H9 (cell line): ENCODE data around the gene KANSL3. TPM values are rescaled to one million over a fixed set of nuclear protein-coding genes. Genes with fewer than 3 reads are reported as not detected.

ENCODE experiments used
- DNase-seq: peaks from one replicate; pipeline ENCODE4 v3.0.0-alpha.2; 2017
- H2AFZ ChIP-seq: one replicate; pipeline ENCODE4 v1.6.1; 2013; ENCODE audit warnings: mild to moderate bottlenecking, low read length, control low read depth, moderate library complexity
- H2AK5ac ChIP-seq: 2 replicates; pipeline ENCODE4 v1.6.1; 2013; ENCODE audit warnings: low read length, control low read depth, mixed read lengths; ENCODE audit not compliant: insufficient read length
- H2BK120ac ChIP-seq: one replicate; pipeline ENCODE4 v1.6.1; 2013; ENCODE audit warnings: low read depth, mild to moderate bottlenecking, low read length, control low read depth, inconsistent platforms; ENCODE audit not compliant: poor library complexity, severe bottlenecking
- H2BK12ac ChIP-seq: 2 replicates; pipeline ENCODE4 v1.6.1; 2013; ENCODE audit warnings: low read length, control low read depth, mixed read lengths, low read depth; ENCODE audit not compliant: insufficient read length
- H2BK15ac ChIP-seq: 2 replicates; pipeline ENCODE4 v1.6.1; 2013; ENCODE audit warnings: low read depth, low read length, control low read depth
- H2BK20ac ChIP-seq: one replicate; pipeline ENCODE4 v1.6.1; 2013; ENCODE audit warnings: low read depth, mild to moderate bottlenecking, low read length, control low read depth, inconsistent platforms; ENCODE audit not compliant: poor library complexity, severe bottlenecking
- H2BK5ac ChIP-seq: 2 replicates; pipeline ENCODE4 v1.6.1; 2013; ENCODE audit warnings: low read length, control low read depth, mixed read lengths; ENCODE audit not compliant: insufficient read length
- H3K14ac ChIP-seq: 2 replicates; pipeline ENCODE4 v1.6.1; 2013; ENCODE audit warnings: low read length, control low read depth; ENCODE audit not compliant: insufficient read depth
- H3K18ac ChIP-seq: 2 replicates; pipeline ENCODE4 v1.6.1; 2013; ENCODE audit warnings: low read depth, mild to moderate bottlenecking, mixed read lengths, low read length, control low read depth; ENCODE audit not compliant: insufficient read length
- H3K23ac ChIP-seq: 2 replicates; pipeline ENCODE4 v1.6.1; 2013; ENCODE audit warnings: low read length, control low read depth, mixed read lengths, low read depth; ENCODE audit not compliant: insufficient read length
- H3K23me2 ChIP-seq: 2 replicates; pipeline ENCODE4 v1.6.1; 2013; ENCODE audit warnings: low read depth, mild to moderate bottlenecking, mixed read lengths, low read length, control low read depth; ENCODE audit not compliant: insufficient read length, poor library complexity, severe bottlenecking
- H3K27ac ChIP-seq: 2 replicates; pipeline ENCODE4 v1.5.1; 2013; ENCODE audit warnings: low read length, control low read depth, mixed read lengths, low read depth; ENCODE audit not compliant: insufficient read length
- H3K27me3 ChIP-seq: 2 replicates; pipeline ENCODE4 v1.6.1; 2013; ENCODE audit warnings: low read length, control low read depth, inconsistent platforms; ENCODE audit not compliant: insufficient read depth
- H3K4ac ChIP-seq: 2 replicates; pipeline ENCODE4 v1.6.1; 2013; ENCODE audit warnings: low read depth, mild to moderate bottlenecking, control low read depth, inconsistent platforms, low read length, moderate library complexity
- H3K4me1 ChIP-seq: 2 replicates; pipeline ENCODE4 v1.6.1; 2013; ENCODE audit warnings: low read length, control low read depth, inconsistent platforms; ENCODE audit not compliant: insufficient read depth
- H3K4me2 ChIP-seq: 2 replicates; pipeline ENCODE4 v1.6.1; 2013; ENCODE audit warnings: low read length, control low read depth, mixed read lengths; ENCODE audit not compliant: insufficient read length, insufficient read depth
- H3K56ac ChIP-seq: 2 replicates; pipeline ENCODE4 v1.6.1; 2013; ENCODE audit warnings: low read depth, mild to moderate bottlenecking, mixed read lengths, low read length, control low read depth; ENCODE audit not compliant: insufficient read length
- H3K79me1 ChIP-seq: 2 replicates; pipeline ENCODE4 v1.6.1; 2013; ENCODE audit warnings: low read depth, mild to moderate bottlenecking, moderate library complexity, low read length, control low read depth, inconsistent platforms; ENCODE audit not compliant: insufficient read depth, poor library complexity, severe bottlenecking
- H3K79me2 ChIP-seq: 2 replicates; pipeline ENCODE4 v1.6.1; 2013; ENCODE audit warnings: low read length, control low read depth, inconsistent platforms; ENCODE audit not compliant: insufficient read depth
- H3K9ac ChIP-seq: 2 replicates; pipeline ENCODE4 v1.6.1; 2013; ENCODE audit warnings: low read length, control low read depth, mixed read lengths; ENCODE audit not compliant: insufficient read length; ENCODE audit errors: extremely low read depth
- H3K9me3 ChIP-seq: one replicate; pipeline ENCODE4 v1.6.1; 2013; ENCODE audit warnings: low read depth, low read length, inconsistent platforms; ENCODE audit not compliant: control insufficient read depth
- H3T11ph ChIP-seq: one replicate; pipeline ENCODE4 v1.6.1; 2013; ENCODE audit warnings: mild to moderate bottlenecking, low read length, control low read depth, inconsistent platforms
- H4K20me1 ChIP-seq: one replicate; pipeline ENCODE4 v1.6.1; 2013; ENCODE audit not compliant: control insufficient read depth, insufficient read length, insufficient read depth
- H4K5ac ChIP-seq: 2 replicates; pipeline ENCODE4 v1.6.1; 2013; ENCODE audit warnings: low read depth, mild to moderate bottlenecking, mixed read lengths, low read length, control low read depth; ENCODE audit not compliant: insufficient read length
- H4K8ac ChIP-seq: replicated peaks from 2 replicates; pipeline ENCODE4 v1.6.1; 2013; ENCODE audit warnings: low read length, control low read depth, mixed read lengths, low read depth; ENCODE audit not compliant: insufficient read length
- H4K91ac ChIP-seq: 2 replicates; pipeline ENCODE4 v1.6.1; 2013; ENCODE audit warnings: low read depth, mild to moderate bottlenecking, moderate library complexity, mixed read lengths, low read length, control low read depth; ENCODE audit not compliant: insufficient read length
- H3K27ac Mint-ChIP-seq, 3 experiments: 2 replicates in 2 of 3; 3 replicates in 1 of 3; pipeline ENCODE4 v1.8.0; 2020 to 2021; ENCODE audit warnings: mixed read lengths in 3 of 3, mild to moderate bottlenecking in 1 of 3, moderate library complexity in 1 of 3
- H3K27me3 Mint-ChIP-seq: 2 replicates; pipeline ENCODE4 v1.8.0; 2021; ENCODE audit warnings: low read depth, mild to moderate bottlenecking, moderate library complexity, mixed read lengths
- H3K36me3 Mint-ChIP-seq, 3 experiments: 2 replicates in 2 of 3; 3 replicates in 1 of 3; pipeline ENCODE4 v1.8.0; 2020 to 2021; ENCODE audit warnings: low read depth in 3 of 3, mixed read lengths in 3 of 3; ENCODE audit not compliant: insufficient read depth in 1 of 3
- H3K4me1 Mint-ChIP-seq, 2 experiments: 2 replicates each; pipeline ENCODE4 v1.8.0; 2020; ENCODE audit warnings: mixed read lengths in 2 of 2
- H3K4me3 Mint-ChIP-seq, 2 experiments: 2 replicates in 1 of 2; 3 replicates in 1 of 2; pipeline ENCODE4 v1.8.0; 2020 to 2021; ENCODE audit warnings: mild to moderate bottlenecking in 2 of 2, mixed read lengths in 2 of 2, moderate library complexity in 1 of 2
- H3K9me3 Mint-ChIP-seq, 2 experiments: 2 replicates in 1 of 2; 3 replicates in 1 of 2; pipeline ENCODE4 v1.8.0; 2020; ENCODE audit warnings: mild to moderate bottlenecking in 2 of 2, mixed read lengths in 2 of 2, moderate library complexity in 1 of 2
- WGBS: extraction: QIAGEN DNeasy Blood & Tissue Kit; methylation state at CpG from one replicate; pipeline ENCODE4 v1.1.7; 2013; ENCODE audit warnings: missing lambda C conversion rate, low lambda C conversion rate, mixed read lengths; ENCODE audit not compliant: insufficient read length; ENCODE audit errors: extremely low coverage; 5-methylcytosine and 5-hydroxymethylcytosine counted together
- total RNA-seq: library from RNA; stranded (reverse); gene quantifications from 2 replicates; pipeline ENCODE4 v1.2.1, GENCODE V29; 2021
- TF ChIP-seq, protein P1 (sequence below): fragments of 200-600 bp; sonication (generic); conservative IDR thresholded peaks from 3 replicates; pipeline ENCODE4 v1.8.0; 2021; ENCODE audit warnings: antibody characterized with exemption, mild to moderate bottlenecking

KANSL3 gene
- total RNA-seq, 1 experiment from 2014 or later = 35.7 TPM

DNA sequence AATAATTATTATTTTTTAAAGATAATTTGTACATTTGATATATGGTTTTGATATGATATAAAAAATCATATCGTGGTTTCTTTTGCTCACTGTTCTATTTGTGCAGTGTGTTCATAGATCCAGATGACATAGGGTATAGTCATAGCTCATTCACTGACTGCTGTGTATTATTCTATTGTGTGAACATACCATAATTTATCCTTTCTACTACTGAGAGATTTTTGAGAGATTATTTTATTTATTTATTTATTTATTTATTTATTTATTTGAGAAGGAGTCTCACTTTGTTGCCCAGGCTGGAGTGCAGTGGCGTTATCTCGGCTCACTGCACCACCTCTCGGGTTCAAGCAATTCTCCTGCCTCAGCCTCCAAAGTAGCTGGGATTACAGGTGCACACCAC, 43.4 kb upstream of the KANSL3 start:
- H4K91ac ChIP-seq = no peak overlapping the region
- Mint-ChIP-seq H3K9me3 (no peaks in the 10 kb centered on the region), H3K36me3 (no peaks in the 10 kb centered on the region), H3K4me3 (no peak overlapping the region), H3K27ac (no peak overlapping the region), H3K4me1 (peaks cover 13 to 18% of the 10 kb centered on the region in 2 experiments), H3K27me3 (no peaks in the 10 kb centered on the region; the same call in 1 of the 2 replicates)
- no peak overlapping the region for H4K5ac ChIP-seq
- no peak overlapping the region for H2BK5ac ChIP-seq
- no peak overlapping the region for H2AFZ ChIP-seq
- no peak overlapping the region for H4K8ac ChIP-seq
- no peak overlapping the region for H3K56ac ChIP-seq
- no peak overlapping the region for H2BK20ac ChIP-seq
- no peaks in the 10 kb centered on the region for H3K4me1 ChIP-seq
- H3K4me2 ChIP-seq = no peak overlapping the region
- no peaks in the 10 kb centered on the region for H3K9me3 ChIP-seq
- H3K4ac ChIP-seq = no peak overlapping the region
- no peaks in the 10 kb centered on the region for H3K27me3 ChIP-seq
- H2AK5ac ChIP-seq = no peak overlapping the region
- no peak overlapping the region for H3K14ac ChIP-seq
- DNase-seq = no peak
- no CpG with 5 or more reads among the region's 4 CpGs for WGBS
- no peak overlapping the region for H3T11ph ChIP-seq
- no peak overlapping the region for H3K18ac ChIP-seq
- no peaks in the 10 kb centered on the region for H3K23me2 ChIP-seq
- H3K79me1 ChIP-seq = no peaks in the 10 kb centered on the region
- no peak overlapping the region for H2BK15ac ChIP-seq
- TF ChIP-seq, protein P1, sequence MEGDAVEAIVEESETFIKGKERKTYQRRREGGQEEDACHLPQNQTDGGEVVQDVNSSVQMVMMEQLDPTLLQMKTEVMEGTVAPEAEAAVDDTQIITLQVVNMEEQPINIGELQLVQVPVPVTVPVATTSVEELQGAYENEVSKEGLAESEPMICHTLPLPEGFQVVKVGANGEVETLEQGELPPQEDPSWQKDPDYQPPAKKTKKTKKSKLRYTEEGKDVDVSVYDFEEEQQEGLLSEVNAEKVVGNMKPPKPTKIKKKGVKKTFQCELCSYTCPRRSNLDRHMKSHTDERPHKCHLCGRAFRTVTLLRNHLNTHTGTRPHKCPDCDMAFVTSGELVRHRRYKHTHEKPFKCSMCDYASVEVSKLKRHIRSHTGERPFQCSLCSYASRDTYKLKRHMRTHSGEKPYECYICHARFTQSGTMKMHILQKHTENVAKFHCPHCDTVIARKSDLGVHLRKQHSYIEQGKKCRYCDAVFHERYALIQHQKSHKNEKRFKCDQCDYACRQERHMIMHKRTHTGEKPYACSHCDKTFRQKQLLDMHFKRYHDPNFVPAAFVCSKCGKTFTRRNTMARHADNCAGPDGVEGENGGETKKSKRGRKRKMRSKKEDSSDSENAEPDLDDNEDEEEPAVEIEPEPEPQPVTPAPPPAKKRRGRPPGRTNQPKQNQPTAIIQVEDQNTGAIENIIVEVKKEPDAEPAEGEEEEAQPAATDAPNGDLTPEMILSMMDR = no peak
- H3K23ac ChIP-seq = no peak overlapping the region
- no peaks in the 10 kb centered on the region for H4K20me1 ChIP-seq
- H3K9ac ChIP-seq = no peak overlapping the region
- no peak overlapping the region for H3K27ac ChIP-seq
- H3K79me2 ChIP-seq = no peaks in the 10 kb centered on the region
- H2BK12ac ChIP-seq = no peak overlapping the region
- H2BK120ac ChIP-seq = no peak overlapping the region
